Effector memory CD4-positive, alpha-beta T cell (primary cell): ENCODE results near the gene ZNF716.
"Not testable (repeated sequence)": the region's sequence is repeated elsewhere in the genome, so short reads cannot be mapped to it uniquely, and the experiment has no call there.

Experiments used
- DNase-seq, 3 donors: peaks; one replicate each; pipeline ENCODE4 v3.0.0-alpha.2; 2020
- H3K27ac ChIP-seq: 2 replicates; pipeline ENCODE4 v1.7.0; 2013; ENCODE audit warnings: mild to moderate bottlenecking, low read length, moderate library complexity; ENCODE audit not compliant: insufficient read depth, poor library complexity, severe bottlenecking
- H3K27me3 ChIP-seq: replicated peaks from 2 replicates; pipeline ENCODE4 v1.7.0; 2013; ENCODE audit warnings: mild to moderate bottlenecking, low read length; ENCODE audit not compliant: insufficient read depth, control insufficient read depth, poor library complexity, severe bottlenecking
- H3K36me3 ChIP-seq: 2 replicates; pipeline ENCODE4 v1.7.0; 2013; ENCODE audit warnings: mild to moderate bottlenecking, low read length, moderate library complexity; ENCODE audit not compliant: control insufficient read depth, insufficient read depth
- H3K4me1 ChIP-seq: 2 replicates; pipeline ENCODE4 v1.7.0; 2013; ENCODE audit warnings: low read length, mild to moderate bottlenecking; ENCODE audit not compliant: control insufficient read depth, insufficient read depth, poor library complexity, severe bottlenecking
- H3K4me3 ChIP-seq: 2 replicates; pipeline ENCODE4 v1.7.0; 2013; ENCODE audit warnings: low read length, low read depth, mild to moderate bottlenecking; ENCODE audit not compliant: insufficient read depth, poor library complexity, severe bottlenecking
- H3K9me3 ChIP-seq: 2 replicates; pipeline ENCODE4 v1.7.0; 2013; ENCODE audit warnings: mild to moderate bottlenecking, low read length, moderate library complexity; ENCODE audit not compliant: control insufficient read depth

The ZNF716 gene

DNA sequence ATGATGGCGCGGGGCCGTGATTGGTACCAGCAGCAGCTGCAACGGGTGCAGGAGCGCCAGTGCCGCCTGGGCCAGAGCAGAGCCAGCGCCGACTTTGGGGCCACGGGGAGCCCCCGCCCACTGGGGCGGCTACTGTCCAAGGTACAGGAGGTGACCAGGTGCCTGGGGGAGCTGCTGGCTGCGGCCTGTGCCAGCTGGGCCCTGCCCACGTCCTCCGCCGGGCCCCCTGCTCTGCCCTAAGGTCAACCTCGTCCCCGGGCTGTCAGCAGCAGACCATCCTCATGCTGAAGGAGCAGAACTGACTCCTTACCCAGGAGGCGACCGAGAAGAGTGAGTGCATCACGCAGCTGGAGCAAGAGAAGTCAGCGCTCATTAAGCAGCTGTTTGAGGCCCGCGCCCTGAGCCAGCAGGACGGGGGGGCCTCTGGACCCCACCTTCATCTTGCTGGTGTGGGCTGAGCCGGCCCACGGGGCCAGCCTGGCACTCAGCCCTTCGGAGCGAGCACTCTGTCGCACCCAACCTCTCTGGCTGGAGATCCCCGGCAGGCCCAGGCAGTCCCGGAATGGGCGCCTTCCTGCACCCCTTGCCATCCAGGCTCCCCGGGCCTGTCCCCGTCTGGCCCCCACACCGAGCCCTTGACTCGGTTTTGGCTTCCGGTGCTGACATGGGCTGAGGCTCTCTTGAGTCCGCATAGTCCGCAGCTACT is 24.6 kb upstream of the ZNF716 start:
- Histone ChIP-seq H3K4me1 (no peaks in the 10 kb centered on the region), H3K27ac (no peak overlapping the region), H3K9me3 (no peaks in the 10 kb centered on the region), H3K27me3 (no peaks in the 10 kb centered on the region), H3K4me3 (no peak overlapping the region), H3K36me3 (no peaks in the 10 kb centered on the region)
- DNase-seq: no peak

DNA sequence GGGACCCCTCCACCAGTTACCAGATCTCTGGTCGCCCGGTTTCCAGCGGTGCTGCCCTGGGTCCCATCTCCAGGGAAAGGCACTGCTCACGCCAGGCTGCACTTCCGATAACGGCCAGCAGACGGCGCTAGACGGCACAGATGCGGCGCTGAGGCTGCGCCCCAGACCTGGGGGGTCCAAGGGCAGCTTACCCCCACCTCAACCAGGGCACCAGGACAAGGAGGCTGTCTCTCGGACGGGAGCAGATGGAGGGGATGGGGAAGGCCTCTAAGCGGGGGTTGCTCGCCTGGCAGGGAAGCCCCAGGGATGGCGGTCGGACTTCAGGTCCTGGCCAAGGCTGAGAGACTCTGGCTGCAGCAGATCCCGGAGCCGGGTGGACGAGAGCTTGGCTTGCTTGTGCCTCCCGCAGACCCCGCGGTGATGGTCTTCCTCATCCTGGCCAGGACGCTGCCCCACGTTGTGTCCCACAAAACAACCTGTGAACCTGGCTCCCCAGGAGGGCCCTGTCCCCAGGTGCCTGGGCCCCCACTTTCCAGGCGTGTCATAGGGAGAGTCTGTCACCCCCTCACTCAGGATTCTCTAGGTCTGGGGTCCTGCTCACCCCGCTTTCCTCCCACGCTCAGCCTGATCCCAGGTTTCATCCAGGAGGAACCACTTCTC is 23.9 kb upstream of the ZNF716 start:
- no peak overlapping the region for H3K4me3 ChIP-seq
- no peak overlapping the region for H3K27ac ChIP-seq
- H3K4me1 ChIP-seq: no peaks in the 10 kb centered on the region
- no peaks in the 10 kb centered on the region for H3K27me3 ChIP-seq
- no peaks in the 10 kb centered on the region for H3K36me3 ChIP-seq
- DNase-seq: no peak
- no peaks in the 10 kb centered on the region for H3K9me3 ChIP-seq

DNA sequence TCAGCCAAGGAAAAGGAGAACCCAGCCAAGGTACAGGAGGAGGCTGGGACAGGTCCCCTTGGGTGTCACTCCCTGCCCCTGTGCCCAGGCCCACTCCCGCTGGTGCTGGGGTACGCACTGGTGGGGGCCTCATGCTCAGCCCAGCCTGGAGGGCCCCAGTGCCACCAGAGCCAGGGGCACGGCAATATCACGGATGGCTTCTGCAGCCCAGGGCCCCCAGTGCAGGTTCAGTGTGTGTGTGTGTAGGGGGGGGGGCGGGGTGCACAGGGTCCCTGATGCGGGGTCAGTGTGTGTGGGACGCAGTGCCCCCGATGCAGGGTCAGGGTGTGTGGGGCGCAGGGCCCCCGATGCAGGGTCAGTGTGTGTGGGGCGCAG is 23.4 kb upstream of the ZNF716 start:
- Histone ChIP-seq H3K36me3 (no peaks in the 10 kb centered on the region), H3K9me3 (no peaks in the 10 kb centered on the region), H3K4me3 (no peak overlapping the region), H3K4me1 (no peaks in the 10 kb centered on the region), H3K27me3 (no peaks in the 10 kb centered on the region), H3K27ac (no peak overlapping the region)
- no peak for DNase-seq

DNA sequence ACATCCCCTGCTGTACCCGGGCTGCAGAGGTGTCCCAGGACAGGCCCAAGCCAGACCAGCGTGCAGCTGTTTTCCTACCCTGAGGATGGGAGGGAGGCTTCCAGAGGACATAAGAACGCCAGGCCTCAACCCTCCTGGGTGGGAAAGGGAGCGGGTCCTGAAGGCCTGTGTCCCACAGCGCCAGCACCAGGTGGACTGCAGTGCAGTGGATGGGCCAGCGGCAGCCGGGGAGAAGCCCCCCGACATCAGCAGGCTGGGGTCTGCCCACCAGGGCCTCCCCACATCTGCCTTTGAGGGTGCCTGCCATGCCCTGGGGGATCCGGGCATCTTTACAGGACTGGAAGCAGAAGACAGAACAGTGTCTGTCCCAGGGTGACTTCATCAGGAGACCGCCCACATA is 22.8 kb upstream of the ZNF716 start:
- Histone ChIP-seq H3K27ac (no peak overlapping the region), H3K4me1 (no peaks in the 10 kb centered on the region), H3K4me3 (no peak overlapping the region), H3K36me3 (no peaks in the 10 kb centered on the region), H3K27me3 (no peaks in the 10 kb centered on the region), H3K9me3 (no peaks in the 10 kb centered on the region)
- DNase-seq: no peak

DNA sequence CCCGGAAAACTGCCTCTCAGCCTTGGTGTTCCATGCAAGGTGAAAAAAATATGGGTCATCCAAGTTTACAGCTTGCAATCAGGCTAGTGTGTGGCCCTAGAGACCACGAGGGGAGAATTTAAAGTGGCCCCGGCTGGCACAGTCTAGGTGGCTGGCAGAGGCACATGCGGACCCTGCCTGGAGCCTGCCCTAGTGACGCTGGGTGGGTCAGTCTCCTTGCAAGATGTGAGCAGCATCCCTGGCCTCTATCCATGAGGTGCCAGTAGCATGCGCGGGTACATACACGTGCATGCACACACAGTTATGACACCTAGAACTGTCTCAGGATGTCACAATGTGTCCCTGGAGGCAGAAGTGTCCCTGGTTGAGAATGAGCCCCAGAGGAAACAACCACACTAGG is 22.4 kb upstream of the ZNF716 start:
- Histone ChIP-seq H3K27ac (no peak overlapping the region), H3K36me3 (no peaks in the 10 kb centered on the region), H3K27me3 (no peaks in the 10 kb centered on the region), H3K4me1 (no peaks in the 10 kb centered on the region), H3K9me3 (no peaks in the 10 kb centered on the region), H3K4me3 (no peak overlapping the region)
- DNase-seq: no peak

DNA sequence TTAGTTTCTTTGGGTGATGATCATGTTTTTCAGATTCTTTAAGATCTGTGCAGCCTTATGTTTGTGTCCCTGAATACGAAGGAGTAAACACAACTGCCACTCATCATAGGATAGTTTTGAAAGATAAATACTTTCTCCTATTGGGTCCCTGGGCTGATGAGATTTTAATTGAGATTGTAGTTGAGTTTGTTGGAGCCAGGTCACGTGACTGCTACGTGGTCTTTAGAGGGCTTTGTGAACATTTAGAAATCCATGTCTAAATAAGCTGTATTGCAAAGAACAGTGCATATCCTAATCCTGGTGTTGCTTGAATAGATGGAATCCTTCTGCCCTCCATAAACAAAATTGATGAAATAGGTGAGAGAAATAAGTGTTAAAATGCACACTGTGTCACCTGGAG is 17.4 kb upstream of the ZNF716 start:
- no peaks in the 10 kb centered on the region for H3K36me3 ChIP-seq
- H3K9me3 ChIP-seq: no peaks in the 10 kb centered on the region
- no peaks in the 10 kb centered on the region for H3K27me3 ChIP-seq
- no peak overlapping the region for H3K4me3 ChIP-seq
- no peaks in the 10 kb centered on the region for H3K4me1 ChIP-seq
- no peak overlapping the region for H3K27ac ChIP-seq
- DNase-seq: no peak

DNA sequence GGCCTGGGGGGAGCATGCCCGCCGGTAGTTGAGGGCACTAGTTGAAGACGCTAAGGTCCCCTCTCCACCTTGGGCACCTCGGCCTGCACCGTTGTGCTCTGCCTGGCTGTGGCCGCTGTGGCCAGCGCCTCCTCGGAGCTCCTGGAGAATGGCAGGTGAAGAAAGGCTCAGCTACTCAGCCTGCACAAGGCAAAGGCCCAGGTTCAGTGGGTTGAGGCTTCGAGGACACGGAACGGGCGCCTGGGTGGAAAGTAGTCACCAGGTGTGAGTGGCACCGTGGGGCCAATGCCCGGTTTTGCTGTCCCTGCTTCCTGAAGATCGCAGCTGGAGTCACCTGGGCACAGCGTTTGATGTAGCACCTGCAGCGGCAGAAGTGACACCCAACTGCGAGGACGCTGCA is 12.4 kb upstream of the ZNF716 start:
- Histone ChIP-seq H3K4me3 (no peak overlapping the region), H3K36me3 (no peaks in the 10 kb centered on the region), H3K9me3 (no peaks in the 10 kb centered on the region), H3K4me1 (no peaks in the 10 kb centered on the region), H3K27ac (no peak overlapping the region), H3K27me3 (no peaks in the 10 kb centered on the region)
- DNase-seq: no peak

DNA sequence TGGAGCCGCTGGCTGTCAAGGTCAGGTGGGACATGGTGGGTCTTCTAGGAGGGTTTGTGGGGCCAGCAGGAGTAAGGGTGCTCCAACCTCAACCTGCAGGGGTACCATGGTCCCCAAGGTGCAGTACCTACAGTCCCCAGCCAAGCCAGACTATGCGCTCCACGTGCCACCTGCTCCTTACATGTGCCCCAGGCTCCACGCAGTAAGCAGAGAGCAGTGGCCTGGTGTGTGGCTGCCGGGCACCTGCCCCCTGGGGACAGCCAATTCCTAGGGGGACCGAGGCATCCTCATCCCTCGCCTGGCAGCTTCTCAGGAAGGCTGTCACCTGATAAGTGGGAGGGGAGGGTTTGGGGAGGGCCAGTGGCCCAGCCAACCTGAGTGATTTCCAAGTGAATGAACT is 11.7 kb upstream of the ZNF716 start:
- no peak for DNase-seq
- Histone ChIP-seq H3K4me1 (no peaks in the 10 kb centered on the region), H3K27ac (no peak overlapping the region), H3K9me3 (no peaks in the 10 kb centered on the region), H3K27me3 (no peaks in the 10 kb centered on the region), H3K36me3 (no peaks in the 10 kb centered on the region), H3K4me3 (no peak overlapping the region)

DNA sequence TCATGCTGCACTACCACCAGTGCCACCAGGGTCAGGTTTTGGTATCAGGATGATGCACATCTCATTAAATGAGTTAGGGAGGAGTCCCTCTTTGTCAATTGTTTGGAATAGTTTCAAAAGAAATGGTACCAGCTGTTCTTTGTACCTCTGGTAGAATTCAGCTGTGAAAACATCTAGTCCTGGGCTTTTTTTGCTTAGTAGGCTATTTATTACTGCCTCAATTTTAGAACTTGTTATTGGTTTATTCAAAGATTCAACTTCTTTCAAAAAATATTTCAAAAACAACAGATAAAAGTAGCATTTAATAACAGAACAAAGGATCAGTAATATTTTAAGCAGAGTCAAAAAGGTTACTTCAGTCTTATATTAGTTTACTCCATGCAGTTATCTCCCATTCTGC is 6.4 kb upstream of the ZNF716 start:
- Histone ChIP-seq H3K4me1 (no peaks in the 10 kb centered on the region), H3K4me3 (no peak overlapping the region), H3K9me3 (no peaks in the 10 kb centered on the region), H3K36me3 (no peaks in the 10 kb centered on the region), H3K27ac (no peak overlapping the region), H3K27me3 (no peaks in the 10 kb centered on the region)
- DNase-seq: no peak

DNA sequence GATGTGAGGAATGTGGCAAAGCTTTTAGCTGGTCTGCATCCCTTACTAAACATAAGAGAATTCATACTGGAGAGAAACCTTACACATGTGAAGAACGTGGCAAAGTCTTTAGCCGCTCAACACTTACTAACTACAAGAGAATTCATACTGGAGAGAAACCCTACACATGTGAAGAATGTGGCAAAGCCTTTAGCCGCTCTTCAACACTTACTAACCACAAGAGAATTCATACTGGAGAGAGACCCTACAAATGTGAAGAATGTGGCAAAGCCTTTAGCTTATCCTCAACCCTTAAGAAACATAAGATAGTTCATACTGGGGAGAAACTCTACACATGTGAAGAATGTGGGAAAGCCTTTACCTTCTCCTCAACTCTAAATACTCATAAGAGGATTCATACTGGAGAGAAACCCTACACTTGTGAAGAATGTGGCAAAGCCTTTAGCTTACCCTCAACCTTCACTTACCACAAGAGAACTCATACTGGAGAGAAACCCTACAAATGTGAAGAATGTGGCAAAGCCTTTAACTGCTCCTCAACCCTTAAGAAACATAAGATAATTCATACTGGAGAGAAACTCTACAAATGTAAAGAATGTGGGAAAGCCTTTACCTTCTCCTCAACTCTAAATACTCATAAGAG is 19.3 kb downstream of the ZNF716 start:
- H3K27ac ChIP-seq, H3K4me1 ChIP-seq, H3K27me3 ChIP-seq, H3K4me3 ChIP-seq, H3K36me3 ChIP-seq, DNase-seq: not testable (repeated sequence)
- peaks cover 26% of the 10 kb centered on the region for H3K9me3 ChIP-seq
